RWPE2 (cell line): ENCODE data around the gene IL16.

Experiments
- ATAC-seq: fragments of 200-7000 bp; cut with Tn5 transposase; 3 replicates; pipeline ENCODE4 v1.9.1; 2021; ENCODE audit warnings: low read depth
- DNase-seq: peaks from one replicate; pipeline ENCODE4 v3.0.0-alpha.2; 2020; ENCODE audit warnings: low spot score
- H3K27ac ChIP-seq: fragments of 450-650 bp; 2 replicates; pipeline ENCODE4 v1.5.1; 2017; ENCODE audit warnings: mild to moderate bottlenecking; ENCODE audit not compliant: poor library complexity, severe bottlenecking
- H3K27me3 ChIP-seq: fragments of 250-450 bp; sonication (Bioruptor Pico); 2 replicates; pipeline ENCODE4 v1.5.1; 2021; ENCODE audit warnings: mild to moderate bottlenecking, moderate library complexity; ENCODE audit not compliant: insufficient read depth, poor library complexity, severe bottlenecking
- H3K36me3 ChIP-seq: fragments of 250-450 bp; sonication (Bioruptor Pico); 2 replicates; pipeline ENCODE4 v1.5.1; 2020; ENCODE audit warnings: low read depth, mild to moderate bottlenecking, moderate library complexity
- H3K4me1 ChIP-seq: fragments of 250-450 bp; sonication (Bioruptor Pico); 2 replicates; pipeline ENCODE4 v1.5.1; 2021; ENCODE audit warnings: mild to moderate bottlenecking, moderate library complexity; ENCODE audit not compliant: insufficient read depth, poor library complexity, severe bottlenecking
- H3K4me3 ChIP-seq: fragments of 250-450 bp; sonication (Bioruptor Pico); 2 replicates; pipeline ENCODE4 v1.5.1; 2021; ENCODE audit warnings: mild to moderate bottlenecking, moderate library complexity; ENCODE audit not compliant: severe bottlenecking
- H3K9me3 ChIP-seq: fragments of 250-450 bp; sonication (Bioruptor Pico); 2 replicates; pipeline ENCODE4 v1.5.1; 2021; ENCODE audit warnings: mild to moderate bottlenecking, moderate library complexity; ENCODE audit not compliant: severe bottlenecking
- TF ChIP-seq, protein P1 (sequence below): fragments of 450-650 bp; IDR thresholded peaks from one replicate; pipeline ENCODE4 v1.5.1; 2017; ENCODE audit warnings: mild to moderate bottlenecking, moderate library complexity; ENCODE audit not compliant: poor library complexity, severe bottlenecking

Gene IL16

DNA sequence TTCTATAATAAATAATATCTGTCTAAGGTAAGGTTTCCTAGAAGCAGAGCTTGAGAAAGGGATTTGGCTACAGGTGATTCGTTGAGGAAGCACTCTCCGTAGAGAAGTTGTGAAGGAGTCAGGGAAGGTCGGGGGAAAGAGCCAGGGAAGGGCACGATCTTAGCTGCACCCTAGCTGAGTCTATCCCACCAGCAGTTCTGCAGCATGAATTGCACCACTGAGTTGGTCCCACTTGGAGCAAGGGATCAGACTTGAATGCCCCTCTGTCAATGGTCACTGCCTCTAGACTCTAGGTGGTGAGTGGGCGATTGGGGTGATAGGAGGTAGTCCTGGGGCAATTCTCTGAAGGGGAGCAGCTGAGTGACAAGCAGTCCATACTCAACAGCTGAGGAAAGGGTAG lies 163.8 kb downstream of the IL16 start:
- no peaks in the 10 kb centered on the region for H3K27me3 ChIP-seq
- TF ChIP-seq, protein P1, sequence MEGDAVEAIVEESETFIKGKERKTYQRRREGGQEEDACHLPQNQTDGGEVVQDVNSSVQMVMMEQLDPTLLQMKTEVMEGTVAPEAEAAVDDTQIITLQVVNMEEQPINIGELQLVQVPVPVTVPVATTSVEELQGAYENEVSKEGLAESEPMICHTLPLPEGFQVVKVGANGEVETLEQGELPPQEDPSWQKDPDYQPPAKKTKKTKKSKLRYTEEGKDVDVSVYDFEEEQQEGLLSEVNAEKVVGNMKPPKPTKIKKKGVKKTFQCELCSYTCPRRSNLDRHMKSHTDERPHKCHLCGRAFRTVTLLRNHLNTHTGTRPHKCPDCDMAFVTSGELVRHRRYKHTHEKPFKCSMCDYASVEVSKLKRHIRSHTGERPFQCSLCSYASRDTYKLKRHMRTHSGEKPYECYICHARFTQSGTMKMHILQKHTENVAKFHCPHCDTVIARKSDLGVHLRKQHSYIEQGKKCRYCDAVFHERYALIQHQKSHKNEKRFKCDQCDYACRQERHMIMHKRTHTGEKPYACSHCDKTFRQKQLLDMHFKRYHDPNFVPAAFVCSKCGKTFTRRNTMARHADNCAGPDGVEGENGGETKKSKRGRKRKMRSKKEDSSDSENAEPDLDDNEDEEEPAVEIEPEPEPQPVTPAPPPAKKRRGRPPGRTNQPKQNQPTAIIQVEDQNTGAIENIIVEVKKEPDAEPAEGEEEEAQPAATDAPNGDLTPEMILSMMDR, result no peak
- DNase-seq (no peak), ATAC-seq (no peak)
- H3K9me3 ChIP-seq, result no peaks in the 10 kb centered on the region
- H3K4me3 ChIP-seq, result no peak overlapping the region
- H3K27ac ChIP-seq, result no peak overlapping the region
- no peaks in the 10 kb centered on the region for H3K4me1 ChIP-seq
- H3K36me3 ChIP-seq, result no peaks in the 10 kb centered on the region

DNA sequence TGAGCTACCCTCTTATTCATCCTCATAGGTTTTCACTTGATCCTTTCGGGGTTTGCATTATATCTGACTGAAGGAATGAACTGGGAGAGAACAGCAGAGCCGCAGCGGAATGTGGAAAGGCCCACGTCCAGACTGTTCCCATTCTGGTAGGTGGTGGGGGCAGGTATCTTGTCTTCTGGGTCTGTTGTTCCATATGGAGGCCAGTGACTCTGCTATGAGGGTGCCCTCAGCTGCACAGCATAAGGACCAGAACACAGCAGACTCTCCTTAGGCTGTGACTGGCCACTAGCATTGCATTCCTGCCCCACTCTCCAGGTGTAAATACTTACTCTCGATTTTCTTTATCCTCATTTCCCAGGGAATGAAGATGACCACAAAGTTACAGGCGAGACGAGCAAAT lies 165.2 kb downstream of the IL16 start:
- H3K36me3 ChIP-seq, result no peaks in the 10 kb centered on the region
- DNase-seq, result no peak
- TF ChIP-seq, protein P1, result no peak
- ATAC-seq, result no peak
- H3K4me1 ChIP-seq, result no peaks in the 10 kb centered on the region
- H3K27ac ChIP-seq, result no peak overlapping the region
- no peaks in the 10 kb centered on the region for H3K27me3 ChIP-seq
- no peaks in the 10 kb centered on the region for H3K9me3 ChIP-seq
- H3K4me3 ChIP-seq, result no peak overlapping the region

DNA sequence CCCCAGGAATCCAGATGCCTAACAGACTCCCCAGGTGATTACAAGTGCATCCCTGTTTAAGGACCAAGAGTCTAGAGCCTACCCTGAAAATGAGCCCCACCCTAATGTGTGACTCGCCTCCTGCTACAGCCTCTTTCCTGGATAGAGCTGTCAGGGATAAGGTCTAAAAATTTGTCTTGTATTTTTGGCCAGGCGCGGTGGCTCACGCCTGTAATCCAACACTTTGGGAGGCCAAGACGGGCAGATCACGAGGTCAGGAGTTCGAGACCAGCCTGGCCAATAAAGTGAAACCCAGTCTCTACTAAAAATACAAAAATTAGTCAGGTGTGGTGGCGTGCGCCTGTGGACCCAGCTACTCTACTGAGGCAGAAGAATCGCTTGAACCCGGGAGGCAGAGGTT lies 166.1 kb downstream of the IL16 start:
- H3K4me1 ChIP-seq, result no peaks in the 10 kb centered on the region
- H3K9me3 ChIP-seq, result no peaks in the 10 kb centered on the region
- no peaks in the 10 kb centered on the region for H3K36me3 ChIP-seq
- TF ChIP-seq, protein P1, result no peak
- no peak overlapping the region for H3K4me3 ChIP-seq
- no peak overlapping the region for H3K27ac ChIP-seq
- DNase-seq, result no peak
- ATAC-seq, result peak; percentile 61; the same call in 1 of the 3 replicates
- no peaks in the 10 kb centered on the region for H3K27me3 ChIP-seq

DNA sequence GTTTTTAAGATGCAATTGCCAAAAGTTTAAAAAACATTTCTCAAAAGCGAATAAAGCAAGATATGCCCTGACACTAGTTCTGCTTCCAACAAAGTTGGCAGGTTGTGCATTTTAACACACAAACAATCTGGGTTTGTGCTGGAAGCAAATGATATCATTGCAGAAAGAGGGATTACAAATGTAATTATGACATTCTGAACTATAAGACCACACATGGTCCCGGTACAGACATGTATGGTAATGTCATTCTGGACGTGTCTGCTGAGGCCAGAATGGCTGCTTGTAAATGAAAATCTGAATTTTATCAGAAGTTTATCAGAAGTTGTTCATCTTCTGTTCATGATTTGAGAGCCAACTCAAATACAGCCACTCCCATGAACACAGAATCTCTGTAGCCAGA lies 166.6 kb downstream of the IL16 start:
- no peaks in the 10 kb centered on the region for H3K27me3 ChIP-seq
- no peak for DNase-seq

More for the DNA sequence above, 166.6 kb downstream of the IL16 start:
- H3K4me1 ChIP-seq, result no peaks in the 10 kb centered on the region
- no peak overlapping the region for H3K27ac ChIP-seq
- no peaks in the 10 kb centered on the region for H3K36me3 ChIP-seq
- no peak for ATAC-seq
- H3K4me3 ChIP-seq, result no peak overlapping the region
- TF ChIP-seq, protein P1, result no peak
- H3K9me3 ChIP-seq, result no peaks in the 10 kb centered on the region
